H1 (cell line): ENCODE results near the gene PI4KA. TPM values are rescaled to one million over a fixed set of nuclear protein-coding genes. Genes with fewer than 3 reads are reported as not detected.

Source experiments
- CTCF ChIA-PET: fragments of 300-600 bp; sonication (Branson Sonifier 250); formaldehyde crosslinking; loops from one replicate; lab custom pipeline; 2021; ENCODE audit not compliant: partially characterized antibody; lab: Charles Lee
- POLR2A ChIA-PET: fragments of 300-600 bp; sonication (Branson Sonifier 250); formaldehyde crosslinking; loops from one replicate; lab custom pipeline; 2021; ENCODE audit warnings: inconsistent platforms; ENCODE audit not compliant: partially characterized antibody; lab: Charles Lee
- DNase-seq, 2 experiments: peaks; one replicate each; pipeline versions ENCODE4 v3.0.0 to v3.0.0-alpha.2; 2010 to 2022; ENCODE audit warnings: low spot score in 2 of 2, low read depth in 1 of 2, mixed read lengths in 1 of 2
- FAIRE-seq: peaks from 2 replicates; lab custom pipeline; 2011; peaks lifted over from hg19 to GRCh38; lab: Jason Lieb, UNC
- H2AFZ ChIP-seq: 2 replicates; pipeline ENCODE4 v1.8.1; 2012; ENCODE audit warnings: low read length, inconsistent platforms
- H2AK5ac ChIP-seq: 2 replicates; pipeline ENCODE4 v1.6.1; 2013; ENCODE audit warnings: low read depth, low read length
- H2BK120ac ChIP-seq: replicated peaks from 2 replicates; pipeline ENCODE3; 2013; ENCODE audit warnings: low read depth, low read length, inconsistent platforms
- H2BK12ac ChIP-seq: 2 replicates; pipeline ENCODE4 v1.6.1; 2013; ENCODE audit warnings: low read depth, low read length
- H2BK15ac ChIP-seq: 2 replicates; pipeline ENCODE4 v1.6.1; 2013; ENCODE audit warnings: low read length
- H2BK20ac ChIP-seq: 2 replicates; pipeline ENCODE4 v1.6.1; 2013; ENCODE audit warnings: low read length
- H2BK5ac ChIP-seq: 2 replicates; pipeline ENCODE4 v1.6.1; 2013; ENCODE audit warnings: low read depth, low read length
- H3K14ac ChIP-seq: 2 replicates; pipeline ENCODE4 v1.6.1; 2013; ENCODE audit warnings: inconsistent platforms; ENCODE audit not compliant: insufficient read length
- H3K18ac ChIP-seq: 2 replicates; pipeline ENCODE4 v1.6.1; 2013; ENCODE audit warnings: low read length; ENCODE audit errors: extremely low read depth
- H3K23ac ChIP-seq: 2 replicates; pipeline ENCODE4 v1.6.1; 2013; ENCODE audit warnings: inconsistent platforms; ENCODE audit not compliant: insufficient read length
- H3K23me2 ChIP-seq: 2 replicates; pipeline ENCODE4 v1.6.1; 2013; ENCODE audit warnings: low read depth, low read length
- H3K27ac ChIP-seq: 2 replicates; pipeline ENCODE4 v1.6.1; 2011; ENCODE audit warnings: low read depth, low read length, inconsistent platforms
- H3K27me3 ChIP-seq, 4 experiments: replicated peaks in 1 of 4; 1 replicate in 1 of 4; 2 replicates in 3 of 4; pipeline versions ENCODE4 v1.6.1 to v1.8.1; 2011 to 2013; ENCODE audit warnings: low read length in 3 of 4, mild to moderate bottlenecking in 3 of 4, inconsistent platforms in 2 of 4, mixed read lengths in 2 of 4, moderate library complexity in 1 of 4; ENCODE audit not compliant: control insufficient read depth in 3 of 4, insufficient read depth in 3 of 4; ENCODE audit errors: extremely low read depth in 1 of 4
- H3K36me3 ChIP-seq, 4 experiments: 2 replicates each; pipeline versions ENCODE4 v1.6.1 to v1.8.1; 2011 to 2013; ENCODE audit warnings: mild to moderate bottlenecking in 4 of 4, low read length in 3 of 4, moderate library complexity in 2 of 4, control low read depth in 1 of 4, inconsistent platforms in 1 of 4; ENCODE audit not compliant: insufficient read depth in 4 of 4, control insufficient read depth in 2 of 4
- H3K4ac ChIP-seq: replicated peaks from 2 replicates; pipeline ENCODE3; 2013; ENCODE audit warnings: low read length, low read depth, mixed read lengths, inconsistent platforms; ENCODE audit not compliant: insufficient read length
- H3K4me1 ChIP-seq, 4 experiments: replicated peaks in 1 of 4; 1 replicate in 1 of 4; 2 replicates in 3 of 4; pipeline versions ENCODE4 v1.6.1 to v1.8.1; 2011 to 2013; ENCODE audit warnings: low read length in 3 of 4, inconsistent platforms in 2 of 4, mixed read lengths in 1 of 4; ENCODE audit not compliant: insufficient read depth in 4 of 4, control insufficient read depth in 3 of 4
- H3K4me2 ChIP-seq, 2 experiments: 2 replicates each; pipeline versions ENCODE4 v1.6.1 to v1.8.1; 2011 to 2013; ENCODE audit warnings: low read depth in 2 of 2, low read length in 2 of 2, control low read depth in 1 of 2, inconsistent platforms in 1 of 2, mild to moderate bottlenecking in 1 of 2; ENCODE audit not compliant: insufficient read depth in 1 of 2
- H3K4me3 ChIP-seq, 4 experiments: fragments of 200-600, 300-600 bp in 1 of 4; sonication (generic), shearing (Covaris generic), sonication (Bioruptor Twin) in 1 of 4; 2 replicates each; pipeline versions ENCODE4 v1.5.1 to v1.8.1; 2011 to 2016; ENCODE audit warnings: low read length in 4 of 4, low read depth in 3 of 4, control low read depth in 2 of 4, inconsistent platforms in 2 of 4, mild to moderate bottlenecking in 2 of 4, mixed read lengths in 1 of 4, moderate library complexity in 1 of 4; ENCODE audit not compliant: insufficient read depth in 2 of 4; ENCODE audit errors: extremely low read depth in 1 of 4
- H3K56ac ChIP-seq: replicated peaks from 2 replicates; pipeline ENCODE3; 2013; ENCODE audit warnings: low read depth, mild to moderate bottlenecking, mixed read lengths, low read length, inconsistent platforms; ENCODE audit not compliant: insufficient read length
- H3K79me1 ChIP-seq: 2 replicates; pipeline ENCODE4 v1.6.1; 2013; ENCODE audit warnings: low read depth, low read length, control low read depth
- H3K79me2 ChIP-seq, 2 experiments: 2 replicates each; pipeline versions ENCODE4 v1.6.1 to v1.8.1; 2012 to 2013; ENCODE audit warnings: low read length in 2 of 2, mild to moderate bottlenecking in 2 of 2, inconsistent platforms in 1 of 2; ENCODE audit not compliant: insufficient read depth in 2 of 2, control insufficient read depth in 1 of 2
- H3K9ac ChIP-seq, 4 experiments: replicated peaks in 1 of 4; 1 replicate in 1 of 4; 2 replicates in 3 of 4; pipeline versions ENCODE4 v1.6.1 to v1.8.1; 2011 to 2013; ENCODE audit warnings: low read depth in 3 of 4, low read length in 3 of 4, control low read depth in 2 of 4, mild to moderate bottlenecking in 2 of 4, moderate library complexity in 2 of 4, inconsistent platforms in 1 of 4; ENCODE audit errors: extremely low read depth in 1 of 4
- H3K9me3 ChIP-seq, 2 experiments: 2 replicates each; pipeline versions ENCODE4 v1.6.1 to v1.8.1; 2012 to 2013; ENCODE audit warnings: mild to moderate bottlenecking in 2 of 2, moderate library complexity in 2 of 2, control low read depth in 1 of 2, inconsistent platforms in 1 of 2, low read depth in 1 of 2, low read length in 1 of 2, mixed read lengths in 1 of 2; ENCODE audit not compliant: insufficient read depth in 2 of 2
- H4K20me1 ChIP-seq, 2 experiments: replicated peaks in 1 of 2; 2 replicates each; pipeline versions ENCODE3 to v1.8.1; 2011 to 2013; ENCODE audit warnings: inconsistent platforms in 2 of 2, low read length in 2 of 2, mild to moderate bottlenecking in 1 of 2; ENCODE audit not compliant: insufficient read depth in 2 of 2, control insufficient read depth in 1 of 2
- H4K5ac ChIP-seq: 2 replicates; pipeline ENCODE4 v1.6.1; 2013; ENCODE audit warnings: low read length, low read depth, mixed read lengths, inconsistent platforms; ENCODE audit not compliant: insufficient read length
- H4K8ac ChIP-seq: 2 replicates; pipeline ENCODE4 v1.8.0; 2013; ENCODE audit warnings: mild to moderate bottlenecking, moderate library complexity, low read length, inconsistent platforms; ENCODE audit not compliant: insufficient read depth; ENCODE audit errors: extremely low read depth
- H4K91ac ChIP-seq: replicated peaks from 2 replicates; pipeline ENCODE3; 2013; ENCODE audit warnings: low read length, mixed read lengths, inconsistent platforms; ENCODE audit not compliant: insufficient read length
- ASH2L ChIP-seq: fragments of 200-600, 300-600 bp; sonication (generic); IDR thresholded peaks from one replicate; pipeline ENCODE4 v1.7.1; 2017; ENCODE audit warnings: low read length
- ATF2 ChIP-seq: IDR thresholded peaks from 2 replicates; pipeline ENCODE4 v1.6.1; 2012; ENCODE audit warnings: low read length, inconsistent platforms
- CHD2 ChIP-seq: IDR thresholded peaks from 2 replicates; pipeline ENCODE4 v1.6.1; 2012; ENCODE audit warnings: low read length, improper control_type of control experiment
- FOSL1 ChIP-seq: IDR thresholded peaks from 2 replicates; pipeline ENCODE4 v1.6.1; 2011; ENCODE audit warnings: mild to moderate bottlenecking, low read depth, low read length, moderate library complexity; ENCODE audit not compliant: insufficient read depth
- HDAC6 ChIP-seq: IDR thresholded peaks from one replicate; pipeline ENCODE4 v1.7.1; 2012; ENCODE audit warnings: low read depth, mild to moderate bottlenecking, inconsistent platforms, low read length, moderate library complexity
- KDM4A ChIP-seq: IDR thresholded peaks from one replicate; pipeline ENCODE4 v1.7.1; 2012; ENCODE audit warnings: low read depth, mild to moderate bottlenecking, moderate library complexity, low read length, inconsistent platforms; ENCODE audit not compliant: severe bottlenecking
- NANOG ChIP-seq: IDR thresholded peaks from 2 replicates; pipeline ENCODE4 v1.6.1; 2011; ENCODE audit warnings: low read length, low read depth, mild to moderate bottlenecking, inconsistent platforms; ENCODE audit not compliant: insufficient read depth, poor library complexity, severe bottlenecking
- POLR2A ChIP-seq, 2 experiments: IDR thresholded peaks; 1 replicate in 1 of 2; 2 replicates in 1 of 2; pipeline ENCODE4 v1.6.1; 2011; ENCODE audit warnings: low read depth in 2 of 2, low read length in 2 of 2, mild to moderate bottlenecking in 2 of 2; ENCODE audit errors: control extremely low read depth in 1 of 2
- POU5F1 ChIP-seq: IDR thresholded peaks from 2 replicates; pipeline ENCODE4 v1.6.1; 2011; ENCODE audit warnings: low read depth, mild to moderate bottlenecking, low read length, moderate library complexity
- RXRA ChIP-seq: IDR thresholded peaks from 2 replicates; pipeline ENCODE4 v1.6.1; 2011; ENCODE audit warnings: low read depth, mild to moderate bottlenecking, low read length, moderate library complexity; ENCODE audit not compliant: insufficient read depth
- WGBS, 2 experiments: shearing (Covaris generic) in 1 of 2; methylation state at CpG; one replicate each; pipeline versions ENCODE4 v1.1.6 to v1.1.7; 2013 to 2015; ENCODE audit warnings: low lambda C conversion rate in 2 of 2, mixed read lengths in 2 of 2, inconsistent platforms in 1 of 2, low coverage in 1 of 2, missing lambda C conversion rate in 1 of 2; ENCODE audit not compliant: insufficient replicate concordance in 2 of 2, insufficient coverage in 1 of 2, insufficient read length in 1 of 2; ENCODE audit errors: extremely low coverage in 1 of 2, missing lambda C conversion rate in 1 of 2; 5-methylcytosine and 5-hydroxymethylcytosine counted together
- polyA plus RNA-seq, 7 experiments: library from polyadenylated mRNA; depleted of rRNA in 3 of 7; stranded (reverse) in 5 of 7; unstranded in 2 of 7; fragments of >200 nt in 5 of 7; fragments of 200-250 nt in 2 of 7; gene quantifications; 1 replicate in 5 of 7; 2 replicates in 1 of 7; 4 replicates in 1 of 7; pipeline versions ENCODE4 v1.2.1 to v1.2.3, GENCODE V29; 2011 to 2013; ENCODE audit warnings: missing spikeins in 2 of 7, mixed read lengths in 2 of 7
- total RNA-seq: library from RNA; stranded (reverse); fragmentation: NEBNext Ultra II Directional; extraction: Animal tissue kit (Norgen Biotek cat#: 25700); gene quantifications from 2 replicates; pipeline ENCODE4 v1.2.1, GENCODE V29; 2021

The PI4KA gene
- total and polyA plus RNA-seq, 2 of the 8 experiments (the other 6 are each of a cell fraction or from before 2014, with no cell fraction given) = 22.5 to 37.7 TPM

- no peaks in the 10 kb centered on the region for H3K4me1 ChIP-seq
- CTCF ChIA-PET = interaction anchor here (0.7 to 3.6 kb wide), 12 partner anchors 9 to 178 kb away, joined by 3 to 28 read pairs (median 7); no protein-coding TSS in a partner anchor
- H3K23me2 ChIP-seq = no peaks in the 10 kb centered on the region
- H4K8ac ChIP-seq = no peak overlapping the region
- no peak overlapping the region for H3K4me3 ChIP-seq
- no peaks in the 10 kb centered on the region; a peak in 2 of 8 replicates for H3K36me3 ChIP-seq
- H4K5ac ChIP-seq = no peak overlapping the region
- no peak for FAIRE-seq
- H3K4me2 ChIP-seq = no peak overlapping the region
- no peaks in the 10 kb centered on the region for H3K79me1 ChIP-seq
- no peak overlapping the region for H2AFZ ChIP-seq
- H2BK15ac ChIP-seq = no peak overlapping the region
- no peak overlapping the region for H2AK5ac ChIP-seq
- no peaks in the 10 kb centered on the region for H3K27me3 ChIP-seq
- H3K14ac ChIP-seq = no peak overlapping the region
- no peak overlapping the region for H3K18ac ChIP-seq
- no peak overlapping the region for H2BK12ac ChIP-seq
- H3K79me2 ChIP-seq = no peaks in the 10 kb centered on the region
- peaks cover 0 to 1% of the 10 kb centered on the region in 2 experiments for H4K20me1 ChIP-seq
- no peak overlapping the region for H3K4ac ChIP-seq
- H3K9ac ChIP-seq = no peak overlapping the region
- H2BK20ac ChIP-seq = no peak overlapping the region; the same call in 1 of the 2 replicates
- H3K56ac ChIP-seq = no peak overlapping the region
- no peak overlapping the region for H2BK5ac ChIP-seq
- no peak overlapping the region for H4K91ac ChIP-seq
- H3K27ac ChIP-seq = no peak overlapping the region
- WGBS, 2 experiments = 90% methylated on average over 6 of the region's 6 CpGs; no CpG with 5 or more reads in 1 of the 2 experiments
- H3K9me3 ChIP-seq = no peaks in the 10 kb centered on the region; a peak in 1 of 4 replicates
- no peak for TF ChIP-seq ATF2
- TF ChIP-seq CHD2 = no peak
- TF ChIP-seq ASH2L = no peak
- no peak for TF ChIP-seq NANOG
- TF ChIP-seq POLR2A (IDR thresholded peaks at IDR 0.05; ENCODE audit: control extremely low read depth in 1 of 2, low read depth in 2 of 2, low read length in 2 of 2) = no peak
- no peak for TF ChIP-seq HDAC6
- no peak for TF ChIP-seq FOSL1
- no peak for TF ChIP-seq RXRA
- TF ChIP-seq KDM4A = no peak
- TF ChIP-seq POU5F1 = no peak
- TF ChIP-seq, all 59 proteins: peak for 0
- no peak overlapping the region for H2BK120ac ChIP-seq
- POLR2A ChIA-PET = no interaction called here
- no peak for DNase-seq
- no peak overlapping the region for H3K23ac ChIP-seq
These were observed 117.5 kb downstream of the PI4KA start for GRCh38 chr22:20741008-20741633.
